ENCODE results near the gene VWA1.
"Not testable (repeated sequence)": the region's sequence is repeated elsewhere in the genome, so short reads cannot be mapped to it uniquely, and the experiment has no call there.

VWA1 gene

DNA sequence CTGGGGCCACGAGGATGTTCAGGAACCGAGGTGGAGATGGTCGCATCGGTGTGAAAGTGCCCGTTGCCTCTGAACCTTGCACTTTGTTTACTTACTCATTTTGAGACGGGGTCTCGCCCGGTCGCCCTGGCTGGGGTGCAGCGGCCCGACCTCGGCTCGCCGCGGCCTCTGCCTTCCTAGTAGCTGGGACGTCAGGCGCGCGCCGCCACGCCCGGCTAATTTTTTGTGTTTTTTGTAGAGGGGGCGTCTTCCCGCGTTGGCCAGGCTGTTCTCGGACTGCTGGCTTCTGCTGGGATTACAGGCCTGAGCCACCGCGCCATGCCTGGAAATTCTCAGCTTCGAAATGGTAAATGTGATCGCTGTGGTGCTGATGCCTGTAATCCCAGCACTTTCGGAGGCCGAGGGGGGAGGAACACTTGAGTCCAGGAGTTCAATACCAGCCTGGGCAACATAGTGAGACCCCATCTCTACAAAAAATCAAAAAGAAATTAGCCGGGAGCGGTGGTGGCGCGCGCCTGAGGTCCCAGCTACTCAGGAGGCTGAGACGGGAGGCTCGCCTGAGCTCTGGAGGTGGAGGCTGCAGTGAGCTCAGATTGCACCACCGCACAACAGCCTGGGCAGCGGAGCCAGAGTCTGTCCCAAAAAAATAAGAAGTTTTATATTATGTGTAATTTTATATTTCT is 27.7 kb upstream of the VWA1 start:
- TF ChIP-seq, protein P1, sequence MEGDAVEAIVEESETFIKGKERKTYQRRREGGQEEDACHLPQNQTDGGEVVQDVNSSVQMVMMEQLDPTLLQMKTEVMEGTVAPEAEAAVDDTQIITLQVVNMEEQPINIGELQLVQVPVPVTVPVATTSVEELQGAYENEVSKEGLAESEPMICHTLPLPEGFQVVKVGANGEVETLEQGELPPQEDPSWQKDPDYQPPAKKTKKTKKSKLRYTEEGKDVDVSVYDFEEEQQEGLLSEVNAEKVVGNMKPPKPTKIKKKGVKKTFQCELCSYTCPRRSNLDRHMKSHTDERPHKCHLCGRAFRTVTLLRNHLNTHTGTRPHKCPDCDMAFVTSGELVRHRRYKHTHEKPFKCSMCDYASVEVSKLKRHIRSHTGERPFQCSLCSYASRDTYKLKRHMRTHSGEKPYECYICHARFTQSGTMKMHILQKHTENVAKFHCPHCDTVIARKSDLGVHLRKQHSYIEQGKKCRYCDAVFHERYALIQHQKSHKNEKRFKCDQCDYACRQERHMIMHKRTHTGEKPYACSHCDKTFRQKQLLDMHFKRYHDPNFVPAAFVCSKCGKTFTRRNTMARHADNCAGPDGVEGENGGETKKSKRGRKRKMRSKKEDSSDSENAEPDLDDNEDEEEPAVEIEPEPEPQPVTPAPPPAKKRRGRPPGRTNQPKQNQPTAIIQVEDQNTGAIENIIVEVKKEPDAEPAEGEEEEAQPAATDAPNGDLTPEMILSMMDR (conservative IDR thresholded peaks at IDR 0.05), result peak; percentile 30; the same call in 1 of the 2 replicates
- peak overlapping the region; percentile 99 for H3K27ac ChIP-seq

DNA sequence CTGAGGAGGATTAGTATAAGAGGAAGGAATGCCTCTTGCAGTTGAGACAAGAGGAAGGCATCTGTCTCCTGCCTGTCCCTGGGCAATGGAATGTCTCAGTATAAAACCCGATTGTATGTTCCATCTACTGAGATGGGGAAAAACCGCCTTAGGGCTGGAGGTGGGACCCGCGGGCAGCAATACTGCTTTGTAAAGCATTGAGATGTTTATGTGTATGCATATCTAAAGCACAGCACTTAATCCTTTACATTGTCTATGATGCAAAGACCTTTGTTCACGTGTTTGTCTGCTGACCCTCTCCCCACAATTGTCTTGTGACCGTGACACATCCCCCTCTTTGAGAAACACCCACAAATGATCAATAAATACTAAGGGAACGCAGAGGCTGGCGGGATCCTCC is 25.3 kb upstream of the VWA1 start:
- H3K27ac ChIP-seq, result not testable (repeated sequence)

DNA sequence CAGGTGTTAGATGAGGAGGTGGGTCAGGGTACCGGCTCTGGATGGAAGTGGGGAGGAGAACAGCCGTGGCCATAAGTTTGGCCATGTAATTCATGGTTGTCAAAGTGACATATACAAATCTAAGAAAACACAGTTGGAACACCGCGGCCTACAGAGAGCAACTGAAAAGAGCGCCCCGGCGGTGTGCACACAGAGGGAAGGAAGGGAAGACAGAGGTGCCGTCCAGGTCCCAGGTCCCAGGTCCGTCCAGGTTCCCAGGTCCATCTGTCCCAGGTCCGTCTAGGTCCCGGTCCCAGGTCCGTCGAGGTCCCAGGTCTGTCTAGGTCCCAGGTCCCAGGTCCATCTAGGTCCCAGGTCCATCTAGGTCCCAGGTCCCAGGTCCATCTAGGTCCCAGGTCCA is 23.9 kb upstream of the VWA1 start:
- no peak overlapping the region for H3K27ac ChIP-seq
- TF ChIP-seq, protein P1 (conservative IDR thresholded peaks at IDR 0.05), result no peak

DNA sequence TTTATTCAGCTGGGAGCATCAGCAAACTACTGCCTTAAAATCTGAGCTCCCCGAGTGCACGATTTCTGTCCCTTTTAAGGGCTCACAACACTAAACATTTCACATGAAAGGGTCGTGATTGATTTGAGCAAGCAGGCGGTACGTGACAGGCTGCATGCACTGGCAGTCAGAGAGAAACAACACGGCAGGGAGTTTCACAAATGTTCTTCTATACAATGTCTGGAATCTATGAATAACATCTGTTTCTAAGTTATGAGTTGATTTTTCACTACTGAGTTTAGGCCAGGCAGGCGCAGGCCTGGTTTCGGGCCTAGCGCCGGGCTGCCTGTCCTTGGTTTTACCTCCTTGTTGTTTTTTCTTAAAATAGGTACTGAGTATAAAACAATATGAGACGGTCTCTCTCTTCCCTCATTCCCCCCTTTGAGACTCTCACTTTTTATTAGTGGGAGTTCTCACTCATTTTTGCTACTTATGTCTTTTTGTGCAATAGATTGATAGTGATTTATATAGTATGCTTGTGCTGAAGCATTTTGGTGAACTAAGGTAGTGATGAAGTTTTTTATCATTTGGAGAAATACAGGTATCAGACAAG is 23.1 kb upstream of the VWA1 start:
- H3K27ac ChIP-seq, result not testable (repeated sequence)

DNA sequence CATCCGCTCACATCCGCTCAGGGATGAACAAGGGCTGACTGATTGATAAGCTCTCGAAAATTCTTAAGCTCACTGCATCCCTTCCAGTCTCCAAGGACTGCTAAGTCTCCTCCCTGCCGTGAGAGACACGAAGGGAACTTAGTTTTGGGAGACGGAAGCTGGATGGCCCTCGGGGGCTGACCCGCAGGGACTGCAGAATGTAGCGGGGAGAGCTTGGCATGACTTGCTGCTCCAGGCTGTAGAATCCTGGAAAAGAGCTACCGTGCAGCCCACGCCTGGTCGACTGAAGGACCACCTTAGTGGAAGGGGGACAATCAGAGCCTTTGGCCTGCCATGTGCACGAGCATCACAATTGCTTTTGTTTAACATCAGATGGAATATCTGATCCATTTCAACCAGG is 19.7 kb upstream of the VWA1 start:
- H3K27ac ChIP-seq, result no peak overlapping the region
- TF ChIP-seq, protein P1 (conservative IDR thresholded peaks at IDR 0.05), result no peak

DNA sequence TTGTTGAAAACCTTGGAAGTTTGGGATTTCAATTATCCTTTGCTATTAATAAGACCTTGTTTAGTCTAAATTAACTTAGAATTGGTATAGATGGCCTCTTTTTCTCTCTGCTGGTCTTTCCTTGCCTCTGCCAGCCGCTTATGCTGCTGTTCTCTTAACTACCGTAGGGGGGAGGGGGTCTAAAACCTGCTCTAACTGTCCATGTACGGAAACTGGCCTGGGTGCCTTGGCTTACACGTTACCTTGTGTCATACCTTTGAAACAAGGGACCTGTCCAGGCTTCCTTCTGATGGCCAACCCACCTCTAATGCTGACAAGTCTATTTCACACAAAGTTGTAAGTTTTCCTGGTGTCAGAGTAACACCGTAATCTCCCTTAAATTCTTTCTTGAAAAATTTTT is 18.1 kb upstream of the VWA1 start:
- not testable (repeated sequence) for H3K27ac ChIP-seq

DNA sequence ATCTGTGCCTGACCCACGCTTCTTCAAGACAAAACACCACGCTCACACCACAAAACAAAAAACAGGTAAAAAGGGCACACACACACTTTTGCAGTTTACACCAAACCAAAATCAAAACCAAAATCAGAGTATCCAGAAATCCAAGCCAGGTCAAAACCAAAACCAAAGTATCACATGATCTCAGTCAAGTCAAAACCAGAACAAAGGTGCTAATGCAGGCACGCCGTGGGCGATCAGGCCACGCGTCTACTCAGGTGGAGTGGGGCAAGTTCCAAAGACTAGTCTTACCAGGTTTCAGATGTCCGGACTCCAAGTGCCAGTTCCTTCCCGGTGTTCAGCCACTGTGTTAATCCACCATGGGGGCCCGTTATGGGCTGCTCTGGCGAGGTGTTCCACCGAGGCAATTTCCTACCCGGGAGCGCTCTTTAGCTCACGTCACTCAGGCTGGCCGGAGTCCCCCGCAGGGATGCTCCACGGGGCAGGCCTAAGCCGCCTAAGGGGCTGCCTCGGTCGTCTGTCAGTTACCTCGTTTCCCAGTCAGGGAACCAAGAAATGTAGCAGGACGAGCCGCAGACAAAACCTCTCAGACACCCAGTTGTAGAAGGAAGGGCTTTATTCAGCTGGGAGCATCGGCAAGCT is 17.5 kb upstream of the VWA1 start:
- H3K27ac ChIP-seq, result peak overlapping the region; percentile 83; the same call in 1 of the 2 replicates

DNA sequence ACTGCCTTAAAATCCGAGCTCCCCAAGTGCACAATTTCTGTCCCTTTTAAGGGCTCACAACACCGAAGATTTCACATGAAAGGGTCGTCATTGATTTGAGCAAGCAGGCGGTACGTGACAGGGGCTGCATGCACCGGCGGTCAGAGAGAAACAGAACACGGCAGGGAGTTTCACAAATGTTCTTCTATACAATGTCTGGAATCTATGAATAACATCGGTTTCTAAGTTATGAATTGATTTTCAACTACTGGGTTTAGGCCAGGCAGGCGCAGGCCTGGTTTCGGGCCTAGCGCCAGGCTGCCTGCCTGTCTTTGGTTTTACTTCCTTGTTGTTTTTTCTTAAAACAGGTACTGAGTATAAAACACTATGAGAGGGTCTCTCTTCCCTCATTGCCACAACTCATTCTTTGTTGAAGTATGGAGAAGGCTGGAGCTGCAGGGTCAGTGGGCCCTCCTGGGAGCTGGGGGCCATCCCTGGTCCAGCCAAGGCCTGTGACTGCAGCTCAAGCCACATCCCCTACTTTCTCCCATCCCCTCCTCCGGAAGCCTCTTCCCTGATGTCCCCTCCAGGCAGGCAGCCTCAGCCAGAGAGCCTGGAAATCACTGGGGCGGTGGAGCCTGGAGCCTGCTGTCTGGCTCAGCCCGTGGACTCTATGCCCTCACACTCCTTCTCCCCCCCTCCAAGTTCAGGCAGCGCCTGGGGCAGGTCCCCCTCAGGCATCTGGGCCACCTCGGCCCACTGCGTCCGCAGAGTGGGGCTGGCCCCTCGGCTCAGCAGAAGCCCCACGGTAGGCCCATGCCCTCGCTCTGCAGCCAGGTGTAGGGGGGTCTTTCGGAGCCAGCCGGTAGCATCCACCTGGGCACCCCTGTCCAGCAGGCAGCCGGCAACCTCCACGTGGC is 16.8 kb upstream of the VWA1 start:
- TF ChIP-seq, protein P1 (conservative IDR thresholded peaks at IDR 0.05), result no peak
- peak overlapping the region; percentile 83 for H3K27ac ChIP-seq

DNA sequence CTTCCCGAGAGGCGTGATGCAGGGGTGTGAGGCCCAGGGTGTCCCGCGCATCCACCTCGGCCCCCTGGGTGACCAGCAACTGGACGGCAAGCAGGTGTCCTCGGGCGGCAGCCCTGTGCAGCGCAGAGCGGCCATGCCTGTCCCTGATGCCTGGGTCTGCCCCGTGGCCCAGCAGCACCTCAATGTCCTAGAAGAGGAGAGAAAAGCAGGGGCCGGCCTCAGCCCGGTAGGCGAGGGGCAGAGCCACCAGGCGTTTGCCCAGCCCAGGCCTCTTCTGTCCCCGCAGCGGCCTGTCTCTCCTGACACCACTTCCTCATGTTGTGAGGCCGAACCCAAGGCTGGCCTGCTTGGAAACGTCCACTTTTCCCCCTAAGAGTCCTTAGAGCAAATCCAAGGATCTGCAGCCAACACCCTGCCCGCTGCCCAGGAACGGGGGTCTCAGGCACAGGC is 16.1 kb upstream of the VWA1 start:
- peak overlapping the region; percentile 83 for H3K27ac ChIP-seq
- TF ChIP-seq, protein P1 (conservative IDR thresholded peaks at IDR 0.05), result no peak

Measured in VCaP (cell line).